ENCODE measurements around the gene PARD6G.

PARD6G gene

DNA sequence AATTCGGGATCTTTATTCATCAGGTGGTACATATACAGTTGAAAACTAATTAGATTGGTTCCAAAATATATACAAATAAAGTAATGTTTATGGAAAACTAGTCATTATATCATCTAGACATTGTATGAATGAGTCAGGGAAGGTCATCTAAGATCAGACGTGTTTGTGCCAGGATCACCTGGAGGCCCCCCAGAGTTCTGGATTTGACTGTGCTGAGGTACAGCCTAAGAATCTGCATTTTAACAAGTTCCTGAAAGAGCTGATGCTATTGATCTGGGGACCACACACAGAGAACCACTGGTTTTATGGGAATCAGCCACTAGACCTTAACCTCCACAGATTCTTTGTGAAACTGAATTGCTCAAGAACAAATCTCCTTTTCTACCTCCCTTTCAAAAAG is 43.2 kb downstream of the PARD6G start:
- H3K36me3 ChIP-seq (ENCODE audit: control insufficient read depth, insufficient read depth, low read length, severe bottlenecking), result no peaks in the 10 kb centered on the region
- no peaks in the 10 kb centered on the region for H3K4me1 ChIP-seq (ENCODE audit: control insufficient read depth, insufficient read depth, low read length)
- peaks cover 11% of the 10 kb centered on the region for H3K27me3 ChIP-seq (replicated peaks; ENCODE audit: control insufficient read depth, insufficient read depth, low read length)
- DNase-seq (ENCODE audit: low read depth), result no peak
- H3K4me3 ChIP-seq (ENCODE audit: low read length), result no peak overlapping the region
- H3K9ac ChIP-seq (ENCODE audit: low read length), result no peak overlapping the region
- no peaks in the 10 kb centered on the region for H3K9me3 ChIP-seq (ENCODE audit: control insufficient read depth, low read length)

DNA sequence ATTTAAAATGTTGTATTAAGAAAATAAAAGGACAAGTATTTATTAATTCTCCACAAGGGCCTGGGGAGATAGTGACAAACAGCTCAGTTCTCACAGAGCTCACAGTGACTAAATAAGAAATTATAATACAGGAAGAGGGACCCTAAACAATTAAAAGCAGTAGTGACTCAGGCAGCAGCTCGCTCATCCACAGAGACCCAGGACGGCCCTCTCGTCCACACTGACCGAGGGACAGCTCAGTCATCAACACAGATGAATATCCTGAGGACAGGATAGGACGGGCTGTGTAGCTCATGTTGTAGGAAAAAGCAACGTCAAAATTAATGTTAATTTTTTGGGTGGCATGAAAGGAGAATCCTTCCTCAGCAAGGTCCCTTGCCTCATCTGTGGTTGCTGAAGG is 44.1 kb downstream of the PARD6G start:
- Histone ChIP-seq H3K4me3 (ENCODE audit: low read length) (no peak overlapping the region), H3K9ac (ENCODE audit: low read length) (no peak overlapping the region), H3K27me3 (replicated peaks; ENCODE audit: control insufficient read depth, insufficient read depth, low read length) (peaks cover 11% of the 10 kb centered on the region), H3K9me3 (ENCODE audit: control insufficient read depth, low read length) (no peaks in the 10 kb centered on the region), H3K36me3 (ENCODE audit: control insufficient read depth, insufficient read depth, low read length, severe bottlenecking) (no peaks in the 10 kb centered on the region), H3K4me1 (ENCODE audit: control insufficient read depth, insufficient read depth, low read length) (no peaks in the 10 kb centered on the region)
- no peak for DNase-seq (ENCODE audit: low read depth)

- H3K9me3 ChIP-seq (ENCODE audit: control insufficient read depth, low read length), result no peaks in the 10 kb centered on the region
- no peak overlapping the region for H3K9ac ChIP-seq (ENCODE audit: low read length)
- DNase-seq (ENCODE audit: low read depth), result no peak
- H3K4me3 ChIP-seq (ENCODE audit: low read length), result no peak overlapping the region
- H3K27me3 ChIP-seq (replicated peaks; ENCODE audit: control insufficient read depth, insufficient read depth, low read length), result peaks cover 15% of the 10 kb centered on the region
- H3K36me3 ChIP-seq (ENCODE audit: control insufficient read depth, insufficient read depth, low read length, severe bottlenecking), result no peaks in the 10 kb centered on the region
- H3K4me1 ChIP-seq (ENCODE audit: control insufficient read depth, insufficient read depth, low read length), result no peaks in the 10 kb centered on the region
Observed at GRCh38 chr18:80202264-80202998, 44.9 kb downstream of the PARD6G start.

DNA sequence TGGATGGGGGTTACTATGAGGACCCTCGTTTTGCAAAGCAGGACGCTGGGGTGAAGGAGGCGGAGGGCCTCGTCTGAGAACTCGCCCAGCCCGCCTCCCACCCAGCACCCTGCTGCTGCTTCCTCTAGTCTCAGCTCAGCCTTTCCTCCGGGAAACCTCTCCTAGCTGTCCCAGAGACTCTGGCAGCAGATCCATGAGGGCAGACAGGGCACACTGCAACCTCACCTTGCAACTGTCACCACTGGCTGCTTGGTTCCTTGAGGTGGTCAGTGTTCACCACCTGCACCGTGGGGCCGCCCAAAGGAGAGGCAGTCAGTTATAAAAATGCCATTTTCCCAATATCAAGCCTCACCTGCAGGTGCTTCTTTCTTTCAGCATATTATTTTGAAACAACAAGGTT is 45.6 kb downstream of the PARD6G start:
- peaks cover 15% of the 10 kb centered on the region for H3K27me3 ChIP-seq (replicated peaks; ENCODE audit: control insufficient read depth, insufficient read depth, low read length)
- no peaks in the 10 kb centered on the region for H3K36me3 ChIP-seq (ENCODE audit: control insufficient read depth, insufficient read depth, low read length, severe bottlenecking)
- DNase-seq (ENCODE audit: low read depth), result no peak
- no peaks in the 10 kb centered on the region for H3K4me1 ChIP-seq (ENCODE audit: control insufficient read depth, insufficient read depth, low read length)
- H3K9me3 ChIP-seq (ENCODE audit: control insufficient read depth, low read length), result no peaks in the 10 kb centered on the region
- H3K9ac ChIP-seq (ENCODE audit: low read length), result no peak overlapping the region
- no peak overlapping the region for H3K4me3 ChIP-seq (ENCODE audit: low read length)

GRCh38 chr18:80200932-80201672 is 46.2 kb downstream of the PARD6G start:
- Histone ChIP-seq H3K9me3 (ENCODE audit: control insufficient read depth, low read length) (no peaks in the 10 kb centered on the region), H3K27me3 (replicated peaks; ENCODE audit: control insufficient read depth, insufficient read depth, low read length) (peaks cover 15% of the 10 kb centered on the region), H3K9ac (ENCODE audit: low read length) (no peak overlapping the region), H3K4me1 (ENCODE audit: control insufficient read depth, insufficient read depth, low read length) (no peaks in the 10 kb centered on the region), H3K4me3 (ENCODE audit: low read length) (no peak overlapping the region), H3K36me3 (ENCODE audit: control insufficient read depth, insufficient read depth, low read length, severe bottlenecking) (no peaks in the 10 kb centered on the region)
- DNase-seq (ENCODE audit: low read depth), result no peak

- no peaks in the 10 kb centered on the region for H3K4me1 ChIP-seq (ENCODE audit: control insufficient read depth, insufficient read depth, low read length)
- DNase-seq (ENCODE audit: low read depth), result no peak
- H3K9me3 ChIP-seq (ENCODE audit: control insufficient read depth, low read length), result no peaks in the 10 kb centered on the region
- peaks cover 15% of the 10 kb centered on the region for H3K27me3 ChIP-seq (replicated peaks; ENCODE audit: control insufficient read depth, insufficient read depth, low read length)
- H3K9ac ChIP-seq (ENCODE audit: low read length), result no peak overlapping the region
- no peaks in the 10 kb centered on the region for H3K36me3 ChIP-seq (ENCODE audit: control insufficient read depth, insufficient read depth, low read length, severe bottlenecking)
- no peak overlapping the region for H3K4me3 ChIP-seq (ENCODE audit: low read length)
Observed at GRCh38 chr18:80200171-80200931, 47.0 kb downstream of the PARD6G start.

GRCh38 chr18:80198994-80199748 is 48.1 kb downstream of the PARD6G start:
- Histone ChIP-seq H3K9me3 (ENCODE audit: control insufficient read depth, low read length) (no peaks in the 10 kb centered on the region), H3K4me1 (ENCODE audit: control insufficient read depth, insufficient read depth, low read length) (no peaks in the 10 kb centered on the region), H3K27me3 (replicated peaks; ENCODE audit: control insufficient read depth, insufficient read depth, low read length) (peaks cover 13% of the 10 kb centered on the region), H3K9ac (ENCODE audit: low read length) (no peak overlapping the region), H3K4me3 (ENCODE audit: low read length) (no peak overlapping the region), H3K36me3 (ENCODE audit: control insufficient read depth, insufficient read depth, low read length, severe bottlenecking) (no peaks in the 10 kb centered on the region)
- DNase-seq (ENCODE audit: low read depth), result no peak

- H3K9ac ChIP-seq (ENCODE audit: low read length), result no peak overlapping the region
- no peak overlapping the region for H3K4me3 ChIP-seq (ENCODE audit: low read length)
- no peaks in the 10 kb centered on the region for H3K4me1 ChIP-seq (ENCODE audit: control insufficient read depth, insufficient read depth, low read length)
- no peaks in the 10 kb centered on the region for H3K9me3 ChIP-seq (ENCODE audit: control insufficient read depth, low read length)
- DNase-seq (ENCODE audit: low read depth), result no peak
- H3K36me3 ChIP-seq (ENCODE audit: control insufficient read depth, insufficient read depth, low read length, severe bottlenecking), result no peaks in the 10 kb centered on the region
- peaks cover 13% of the 10 kb centered on the region for H3K27me3 ChIP-seq (replicated peaks; ENCODE audit: control insufficient read depth, insufficient read depth, low read length)
Observed at GRCh38 chr18:80198391-80198790, 48.9 kb downstream of the PARD6G start.

- Histone ChIP-seq H3K9me3 (ENCODE audit: control insufficient read depth, low read length) (no peaks in the 10 kb centered on the region), H3K4me3 (ENCODE audit: low read length) (no peak overlapping the region), H3K4me1 (ENCODE audit: control insufficient read depth, insufficient read depth, low read length) (no peaks in the 10 kb centered on the region), H3K36me3 (ENCODE audit: control insufficient read depth, insufficient read depth, low read length, severe bottlenecking) (no peaks in the 10 kb centered on the region), H3K9ac (ENCODE audit: low read length) (no peak overlapping the region), H3K27me3 (replicated peaks; ENCODE audit: control insufficient read depth, insufficient read depth, low read length) (peaks cover 13% of the 10 kb centered on the region)
- peak; percentile 28 for DNase-seq (ENCODE audit: low read depth)
Observed at GRCh38 chr18:80197528-80197927, 49.8 kb downstream of the PARD6G start.

DNA sequence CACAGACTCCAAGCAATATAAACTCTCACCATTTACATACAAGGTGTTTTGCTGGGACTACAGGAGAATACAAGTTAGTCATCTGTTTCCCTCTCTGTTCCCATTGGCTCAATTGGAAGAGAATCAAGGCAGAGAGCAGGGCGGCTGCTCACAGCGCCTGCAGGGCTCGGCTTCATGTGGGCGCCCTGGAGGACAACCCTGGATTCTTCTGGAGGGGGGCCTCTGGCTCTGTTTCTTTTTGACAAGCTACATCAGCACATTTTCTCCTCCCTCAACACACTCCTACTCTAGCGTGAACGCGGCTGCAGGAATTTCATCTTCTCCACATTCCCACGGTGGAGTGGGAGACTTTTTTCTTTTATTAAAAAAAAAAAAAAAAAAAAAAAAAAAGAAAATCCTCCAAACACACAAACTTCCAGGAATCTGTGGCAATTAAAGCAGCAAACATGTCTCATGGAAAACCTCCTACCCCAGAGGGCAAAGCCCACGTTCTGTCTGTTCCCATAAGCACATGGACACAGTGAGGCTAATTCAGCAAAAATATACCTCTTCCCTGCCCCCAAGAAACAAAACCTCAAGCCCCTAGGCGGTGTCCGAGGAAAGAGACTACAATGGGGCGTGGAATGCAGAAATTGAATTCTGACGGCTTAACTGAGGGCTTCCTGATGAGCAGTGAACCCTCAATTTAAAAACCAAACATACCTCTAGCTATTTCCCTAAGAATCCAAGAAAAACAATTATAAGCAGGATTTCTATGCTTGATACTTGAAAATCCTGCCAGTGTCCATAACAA is 50.6 kb downstream of the PARD6G start:
- Histone ChIP-seq H3K4me3 (ENCODE audit: low read length) (no peak overlapping the region), H3K9ac (ENCODE audit: low read length) (no peak overlapping the region), H3K9me3 (ENCODE audit: control insufficient read depth, low read length) (no peaks in the 10 kb centered on the region), H3K27me3 (replicated peaks; ENCODE audit: control insufficient read depth, insufficient read depth, low read length) (peaks cover 13% of the 10 kb centered on the region), H3K4me1 (ENCODE audit: control insufficient read depth, insufficient read depth, low read length) (no peaks in the 10 kb centered on the region), H3K36me3 (ENCODE audit: control insufficient read depth, insufficient read depth, low read length, severe bottlenecking) (no peaks in the 10 kb centered on the region)
- peak; percentile 85 for DNase-seq (ENCODE audit: low read depth)
